Measurements from ENCODE around the gene HLA-DRB1.
"Not testable (repeated sequence)": the region's sequence is repeated elsewhere in the genome, so short reads cannot be mapped to it uniquely, and the experiment has no call there.

Gene HLA-DRB1

GRCh38 chr6:32589596-32590449 is at the start of gene HLA-DRB1:
HLA-DRB1 (minus strand) TSS chr6:32589848; CDS start chr6:32589742, 106 bp downstream.
- in situ Hi-C loops (cut with MboI; ENCODE audit: low sequenced_read_pairs), result no loop called here

GRCh38 chr6:32638532-32639219 is 49.0 kb upstream of the HLA-DRB1 start:
- in situ Hi-C loops (cut with MboI; ENCODE audit: low sequenced_read_pairs), result no loop called here

- in situ Hi-C loops (cut with MboI; ENCODE audit: low sequenced_read_pairs), result no loop called here
These were observed 48.2 kb upstream of the HLA-DRB1 start for GRCh38 chr6:32637883-32638282.

- in situ Hi-C loops (cut with MboI; ENCODE audit: low sequenced_read_pairs), result no loop called here
These were observed 47.7 kb upstream of the HLA-DRB1 start, which contains the start of gene HLA-DQA1 for GRCh38 chr6:32637219-32637880. HLA-DQA1 (plus strand) TSS chr6:32637406; CDS start chr6:32637459, 53 bp downstream.

GRCh38 chr6:32635526-32636123 is 46.0 kb upstream of the HLA-DRB1 start:
- in situ Hi-C loops (cut with MboI; ENCODE audit: low sequenced_read_pairs), result no loop called here

GRCh38 chr6:32629793-32630192 is 40.1 kb upstream of the HLA-DRB1 start:
- in situ Hi-C loops (cut with MboI; ENCODE audit: low sequenced_read_pairs), result not testable (repeated sequence)

GRCh38 chr6:32627831-32628230 is 38.2 kb upstream of the HLA-DRB1 start:
- in situ Hi-C loops (cut with MboI; ENCODE audit: low sequenced_read_pairs), result no loop called here

GRCh38 chr6:32627249-32627648 is 37.6 kb upstream of the HLA-DRB1 start:
- in situ Hi-C loops (cut with MboI; ENCODE audit: low sequenced_read_pairs), result no loop called here

- in situ Hi-C loops (cut with MboI; ENCODE audit: low sequenced_read_pairs), result no loop called here
These were observed 35.5 kb upstream of the HLA-DRB1 start for GRCh38 chr6:32625137-32625536.

GRCh38 chr6:32624565-32624964 is 34.9 kb upstream of the HLA-DRB1 start:
- in situ Hi-C loops (cut with MboI; ENCODE audit: low sequenced_read_pairs), result no loop called here

- in situ Hi-C loops (cut with MboI; ENCODE audit: low sequenced_read_pairs), result no loop called here
These were observed 34.0 kb upstream of the HLA-DRB1 start for GRCh38 chr6:32623693-32624092.

GRCh38 chr6:32622545-32623401 is 33.1 kb upstream of the HLA-DRB1 start:
- in situ Hi-C loops (cut with MboI; ENCODE audit: low sequenced_read_pairs), result no loop called here

- in situ Hi-C loops (cut with MboI; ENCODE audit: low sequenced_read_pairs), result no loop called here
These were observed 31.7 kb upstream of the HLA-DRB1 start for GRCh38 chr6:32621372-32621771.

- in situ Hi-C loops (cut with MboI; ENCODE audit: low sequenced_read_pairs), result no loop called here
These were observed 28.1 kb upstream of the HLA-DRB1 start for GRCh38 chr6:32617751-32618150.

- in situ Hi-C loops (cut with MboI; ENCODE audit: low sequenced_read_pairs), result no loop called here
These were observed 26.4 kb upstream of the HLA-DRB1 start for GRCh38 chr6:32615885-32616532.

- in situ Hi-C loops (cut with MboI; ENCODE audit: low sequenced_read_pairs), result no loop called here
These were observed 24.9 kb upstream of the HLA-DRB1 start for GRCh38 chr6:32614366-32615081.

GRCh38 chr6:32613475-32613874 is 23.8 kb upstream of the HLA-DRB1 start:
- in situ Hi-C loops (cut with MboI; ENCODE audit: low sequenced_read_pairs), result no loop called here

- in situ Hi-C loops (cut with MboI; ENCODE audit: low sequenced_read_pairs), result no loop called here
These were observed 21.1 kb upstream of the HLA-DRB1 start for GRCh38 chr6:32610682-32611296.

Measured in HL-60/S4 treated with retinoic acid at 250 ng/mL for 4 days and 3 days (cell line).